Measurements from ENCODE around the gene KDELR3. TPM values are rescaled to one million over a fixed set of nuclear protein-coding genes. Genes with fewer than 3 reads are reported as not detected.

KDELR3 gene
- total RNA-seq, 1 donor from 2014 or later: 72.6 TPM

GRCh38 chr22:38523029-38523428 is 55.1 kb downstream of the KDELR3 start:
- Histone ChIP-seq H2AFZ (ENCODE audit: low read depth, low read length) (no peak overlapping the region), H4K20me1 (ENCODE audit: insufficient read depth, low read length) (no peaks in the 10 kb centered on the region), H3K9ac (ENCODE audit: low read length) (no peak overlapping the region), H3K4me1 (ENCODE audit: insufficient read depth, low read length) (no peaks in the 10 kb centered on the region), H3K27me3 (ENCODE audit: insufficient read depth, low read length) (no peaks in the 10 kb centered on the region), H3K36me3 (ENCODE audit: insufficient read depth, low read length) (no peaks in the 10 kb centered on the region), H3K27ac (ENCODE audit: low read depth, low read length) (no peak overlapping the region), H3K9me3 (ENCODE audit: insufficient read depth, low read depth, low read length) (no peaks in the 10 kb centered on the region), H3K79me2 (ENCODE audit: insufficient read depth, low read length) (no peaks in the 10 kb centered on the region), H3K4me3 (ENCODE audit: insufficient read depth, low read depth, low read length) (no peak overlapping the region), H3K4me2 (ENCODE audit: low read length) (no peak overlapping the region)
- no peak for TF ChIP-seq EZH2 (IDR thresholded peaks at IDR 0.05; ENCODE audit: insufficient read depth, low read length)
- no peak for TF ChIP-seq CTCF (IDR thresholded peaks at IDR 0.05; ENCODE audit: insufficient read depth, low read depth, low read length)
- no peak overlapping the region for H3K27ac Mint-ChIP-seq (ENCODE audit: unreplicated experiment)
- no peaks in the 10 kb centered on the region for H3K36me3 Mint-ChIP-seq (ENCODE audit: low read depth, unreplicated experiment)
- FAIRE-seq (no peak), DNase-seq (ENCODE audit: low read depth) (no peak)
- H3K4me3 Mint-ChIP-seq (ENCODE audit: unreplicated experiment): no peak overlapping the region
- peaks cover 8% of the 10 kb centered on the region for H3K27me3 Mint-ChIP-seq (ENCODE audit: low read depth, unreplicated experiment)
- no peaks in the 10 kb centered on the region for H3K4me1 Mint-ChIP-seq (ENCODE audit: low read depth, unreplicated experiment)
- no peaks in the 10 kb centered on the region for H3K9me3 Mint-ChIP-seq (ENCODE audit: unreplicated experiment)

- no peaks in the 10 kb centered on the region for H3K4me1 ChIP-seq (ENCODE audit: insufficient read depth, low read length)
- TF ChIP-seq CTCF (IDR thresholded peaks at IDR 0.05; ENCODE audit: insufficient read depth, low read depth, low read length) (no peak), EZH2 (IDR thresholded peaks at IDR 0.05; ENCODE audit: insufficient read depth, low read length) (no peak)
- no peak overlapping the region for H3K4me2 ChIP-seq (ENCODE audit: low read length)
- no peaks in the 10 kb centered on the region for H3K36me3 ChIP-seq (ENCODE audit: insufficient read depth, low read length)
- H2AFZ ChIP-seq (ENCODE audit: low read depth, low read length): no peak overlapping the region
- no peak overlapping the region for H3K9ac ChIP-seq (ENCODE audit: low read length)
- Mint-ChIP-seq H3K36me3 (ENCODE audit: low read depth, unreplicated experiment) (no peaks in the 10 kb centered on the region), H3K4me1 (ENCODE audit: low read depth, unreplicated experiment) (no peaks in the 10 kb centered on the region), H3K27ac (ENCODE audit: unreplicated experiment) (no peak overlapping the region), H3K27me3 (ENCODE audit: low read depth, unreplicated experiment) (peaks cover 8% of the 10 kb centered on the region), H3K4me3 (ENCODE audit: unreplicated experiment) (no peak overlapping the region), H3K9me3 (ENCODE audit: unreplicated experiment) (no peaks in the 10 kb centered on the region)
- no peak overlapping the region for H3K27ac ChIP-seq (ENCODE audit: low read depth, low read length)
- H3K79me2 ChIP-seq (ENCODE audit: insufficient read depth, low read length): no peaks in the 10 kb centered on the region
- H3K27me3 ChIP-seq (ENCODE audit: insufficient read depth, low read length): no peaks in the 10 kb centered on the region
- no peaks in the 10 kb centered on the region for H3K9me3 ChIP-seq (ENCODE audit: insufficient read depth, low read depth, low read length)
- no peak overlapping the region for H3K4me3 ChIP-seq (ENCODE audit: insufficient read depth, low read depth, low read length)
- DNase-seq (ENCODE audit: low read depth): no peak
- FAIRE-seq: no peak
- no peaks in the 10 kb centered on the region for H4K20me1 ChIP-seq (ENCODE audit: insufficient read depth, low read length)
Measured at GRCh38 chr22:38523479-38523878, 55.6 kb downstream of the KDELR3 start.

GRCh38 chr22:38524429-38524828 is 56.5 kb downstream of the KDELR3 start:
- H3K4me3 ChIP-seq (ENCODE audit: insufficient read depth, low read depth, low read length): no peak overlapping the region
- H3K4me1 ChIP-seq (ENCODE audit: insufficient read depth, low read length): no peaks in the 10 kb centered on the region
- no peaks in the 10 kb centered on the region for H3K4me1 Mint-ChIP-seq (ENCODE audit: low read depth, unreplicated experiment)
- H3K27me3 ChIP-seq (ENCODE audit: insufficient read depth, low read length): no peaks in the 10 kb centered on the region
- no peak overlapping the region for H3K27ac ChIP-seq (ENCODE audit: low read depth, low read length)
- H3K9me3 ChIP-seq (ENCODE audit: insufficient read depth, low read depth, low read length): no peaks in the 10 kb centered on the region
- no peaks in the 10 kb centered on the region for H3K79me2 ChIP-seq (ENCODE audit: insufficient read depth, low read length)
- DNase-seq (ENCODE audit: low read depth): no peak
- no peaks in the 10 kb centered on the region for H4K20me1 ChIP-seq (ENCODE audit: insufficient read depth, low read length)
- no peaks in the 10 kb centered on the region for H3K36me3 Mint-ChIP-seq (ENCODE audit: low read depth, unreplicated experiment)
- H3K4me3 Mint-ChIP-seq (ENCODE audit: unreplicated experiment): no peak overlapping the region
- H3K9ac ChIP-seq (ENCODE audit: low read length): no peak overlapping the region
- no peak for FAIRE-seq
- H3K27me3 Mint-ChIP-seq (ENCODE audit: low read depth, unreplicated experiment): peaks cover 8% of the 10 kb centered on the region
- no peaks in the 10 kb centered on the region for H3K9me3 Mint-ChIP-seq (ENCODE audit: unreplicated experiment)
- TF ChIP-seq CTCF (IDR thresholded peaks at IDR 0.05; ENCODE audit: insufficient read depth, low read depth, low read length) (no peak), EZH2 (IDR thresholded peaks at IDR 0.05; ENCODE audit: insufficient read depth, low read length) (no peak)
- H3K27ac Mint-ChIP-seq (ENCODE audit: unreplicated experiment): no peak overlapping the region
- H2AFZ ChIP-seq (ENCODE audit: low read depth, low read length): no peak overlapping the region
- H3K36me3 ChIP-seq (ENCODE audit: insufficient read depth, low read length): no peaks in the 10 kb centered on the region
- no peak overlapping the region for H3K4me2 ChIP-seq (ENCODE audit: low read length)

All from astrocyte (in vitro differentiated cells and primary cell).